GM19023 (cell line): ENCODE results near the gene TMOD2.

Experiments
- ATAC-seq: cut with Tn5 transposase; IDR thresholded peaks from one replicate; pipeline ENCODE4 v1.9.1; 2021; ENCODE audit warnings: mild to moderate bottlenecking, moderate library complexity; ENCODE audit not compliant: unreplicated experiment

TMOD2 gene

GRCh38 chr15:51750792-51751696 lies at the start of gene TMOD2:
TMOD2 (plus strand) TSS chr15:51751597; CDS start chr15:51766442, 14,845 bp downstream.
- ATAC-seq: peak; percentile 71

DNA sequence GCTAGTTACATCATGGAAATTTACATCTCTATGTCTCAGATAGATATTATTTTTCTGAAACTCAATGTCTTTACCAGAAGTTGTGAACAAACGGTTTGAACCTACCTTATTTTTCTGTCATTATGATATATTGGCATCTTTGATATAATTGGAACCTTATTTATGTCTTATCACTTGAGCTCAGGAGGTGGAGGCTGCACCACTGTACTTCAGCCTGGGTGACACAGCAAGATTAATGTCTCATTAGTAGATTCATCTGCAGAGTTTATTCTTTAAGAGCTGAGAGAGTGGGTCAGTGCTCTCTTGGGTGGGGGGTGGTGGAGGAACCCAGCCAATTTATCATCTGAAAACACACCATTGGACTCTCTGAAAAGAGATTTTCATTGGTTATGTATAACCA lies 48.7 kb upstream of the TMOD2 start:
- no peak for ATAC-seq

GRCh38 chr15:51706291-51706690 lies 45.1 kb upstream of the TMOD2 start:
- ATAC-seq: no peak

GRCh38 chr15:51706926-51707608 lies 44.3 kb upstream of the TMOD2 start:
- ATAC-seq: no peak

DNA sequence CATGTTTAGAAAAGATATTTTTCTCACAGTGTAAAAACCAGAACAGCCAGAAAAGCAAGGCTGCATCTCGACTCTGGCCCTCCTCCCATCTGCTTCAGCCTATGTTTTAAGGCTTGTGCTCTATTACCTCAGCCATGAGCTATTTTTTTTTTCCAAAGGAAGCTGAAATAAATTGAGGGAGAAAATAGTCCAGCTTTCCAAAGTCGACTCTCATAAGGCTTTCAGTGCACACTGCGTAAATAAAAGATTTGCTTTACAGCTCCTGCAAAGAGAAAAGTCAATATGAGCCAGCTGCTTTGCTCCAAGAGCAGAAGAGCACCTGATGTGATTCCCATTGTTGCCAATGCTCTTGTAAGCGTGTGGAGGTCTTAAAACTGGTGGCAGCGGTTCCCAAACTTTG lies 43.4 kb upstream of the TMOD2 start:
- no peak for ATAC-seq

- ATAC-seq: no peak
Measured at GRCh38 chr15:51709031-51709430, 42.4 kb upstream of the TMOD2 start.

GRCh38 chr15:51714162-51714561 lies 37.2 kb upstream of the TMOD2 start:
- ATAC-seq: no peak

GRCh38 chr15:51714911-51715310 lies 36.5 kb upstream of the TMOD2 start:
- ATAC-seq: no peak

GRCh38 chr15:51718219-51718618 lies 33.2 kb upstream of the TMOD2 start:
- ATAC-seq: no peak

- ATAC-seq: no peak
Measured at GRCh38 chr15:51718746-51719145, 32.7 kb upstream of the TMOD2 start.

GRCh38 chr15:51720201-51720995 lies 31.0 kb upstream of the TMOD2 start:
- no peak for ATAC-seq

DNA sequence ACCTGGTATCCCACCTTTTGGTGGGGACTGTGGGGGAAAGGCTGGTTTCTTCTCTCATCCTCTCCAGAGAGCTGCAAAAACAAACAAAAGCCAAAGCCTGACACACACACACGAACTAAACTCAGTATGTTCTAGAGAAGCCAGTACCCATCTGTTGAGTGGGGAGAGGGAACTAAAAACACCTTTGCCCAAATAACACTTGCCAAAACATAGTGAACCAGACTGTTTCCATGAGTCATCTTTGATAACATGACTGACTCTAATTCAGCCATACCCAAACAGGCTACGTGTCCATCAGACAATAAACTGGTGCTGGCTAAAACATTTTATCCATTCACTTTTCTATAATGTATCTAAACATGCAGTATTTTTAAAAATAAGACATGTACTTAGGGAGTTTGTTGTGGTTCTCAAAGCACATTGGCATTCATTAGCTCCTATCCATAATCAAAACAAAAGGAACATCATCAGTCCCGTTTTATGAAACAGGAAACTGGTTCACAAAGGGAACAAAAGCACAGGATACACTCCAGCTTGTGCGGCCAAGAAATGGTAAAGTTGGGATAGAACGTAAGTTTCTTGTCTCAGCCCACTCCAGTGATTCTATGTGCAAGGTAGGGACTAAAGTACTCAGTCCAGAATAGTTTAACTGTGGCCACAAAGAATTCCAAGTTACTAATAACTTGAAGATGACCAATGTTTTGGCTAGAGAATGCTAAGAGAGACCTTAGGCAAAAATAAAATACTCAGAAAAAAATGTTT lies 30.0 kb upstream of the TMOD2 start:
- no peak for ATAC-seq

DNA sequence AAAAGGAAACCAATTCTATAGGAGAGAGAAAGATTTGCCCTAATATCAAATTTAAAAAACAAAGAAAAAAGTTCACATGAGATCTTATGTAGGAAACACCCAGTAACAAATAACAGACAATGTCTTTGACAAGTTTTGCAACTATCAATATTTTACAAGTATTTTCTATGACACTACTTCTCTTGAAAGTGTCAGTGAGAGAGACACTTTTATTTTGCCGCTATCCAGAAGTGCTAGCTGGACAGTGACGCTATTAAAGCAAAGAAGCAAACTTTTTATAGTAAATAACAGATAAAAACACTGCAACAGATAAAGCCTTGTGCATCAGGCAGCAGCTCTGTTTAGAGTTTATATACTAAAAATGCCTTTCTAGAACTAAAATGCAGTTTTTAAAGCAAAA lies 27.2 kb upstream of the TMOD2 start:
- ATAC-seq: no peak

DNA sequence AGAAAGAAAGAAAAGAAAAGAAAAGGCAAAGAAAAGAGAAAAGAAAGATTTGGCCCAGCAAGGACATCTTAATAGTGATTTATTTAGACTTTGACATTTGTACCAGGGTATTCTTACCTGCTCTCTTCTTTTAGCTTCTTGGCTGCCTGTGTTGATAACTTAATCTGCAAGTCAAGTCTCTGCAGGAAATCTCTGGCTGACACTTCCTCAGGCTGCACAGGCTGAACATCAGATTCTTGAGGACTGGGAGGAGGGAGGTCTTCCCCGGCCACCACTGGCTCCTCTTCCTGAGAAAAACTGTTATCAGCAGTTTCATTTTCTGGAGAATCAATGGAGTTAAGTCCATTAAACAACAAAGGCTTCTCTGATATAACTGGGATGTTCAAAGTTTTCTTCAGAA lies 26.7 kb upstream of the TMOD2 start:
- ATAC-seq: no peak

DNA sequence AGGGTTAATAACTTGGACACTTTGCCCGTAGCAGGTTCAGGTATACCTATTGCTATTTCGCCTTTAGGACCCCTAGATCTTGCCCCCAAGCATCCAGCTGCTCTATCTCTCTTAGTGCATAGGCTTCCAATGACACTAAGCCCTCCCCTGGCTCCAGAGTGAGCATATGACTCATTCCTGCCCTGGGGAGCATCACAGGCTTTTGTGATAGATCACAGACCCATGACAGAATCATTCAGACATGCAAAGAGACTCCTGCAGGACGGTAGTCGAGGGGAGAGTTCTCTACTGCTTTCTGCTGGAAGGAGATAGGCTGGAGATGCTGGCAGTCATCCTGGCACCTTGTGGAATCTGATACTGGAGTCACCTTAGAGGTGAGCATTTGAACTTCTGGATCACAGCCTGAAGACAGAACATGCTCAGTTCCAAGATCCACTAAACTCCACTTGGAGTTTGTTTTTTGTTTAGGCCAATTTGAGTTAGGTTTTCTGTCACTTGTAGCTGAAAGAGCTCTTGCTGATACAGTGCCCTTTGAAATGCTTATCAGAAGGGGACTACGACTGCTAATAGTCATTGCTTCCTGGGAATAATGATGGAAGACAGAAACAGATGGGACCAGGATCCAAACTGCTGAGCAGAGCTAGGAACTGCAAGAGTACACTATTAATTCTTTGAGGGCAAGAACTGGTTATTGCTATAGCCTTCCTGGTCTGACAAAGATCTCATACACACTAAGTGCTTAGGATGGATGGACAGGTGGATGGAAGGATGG lies 24.9 kb upstream of the TMOD2 start:
- ATAC-seq: peak; percentile 86

DNA sequence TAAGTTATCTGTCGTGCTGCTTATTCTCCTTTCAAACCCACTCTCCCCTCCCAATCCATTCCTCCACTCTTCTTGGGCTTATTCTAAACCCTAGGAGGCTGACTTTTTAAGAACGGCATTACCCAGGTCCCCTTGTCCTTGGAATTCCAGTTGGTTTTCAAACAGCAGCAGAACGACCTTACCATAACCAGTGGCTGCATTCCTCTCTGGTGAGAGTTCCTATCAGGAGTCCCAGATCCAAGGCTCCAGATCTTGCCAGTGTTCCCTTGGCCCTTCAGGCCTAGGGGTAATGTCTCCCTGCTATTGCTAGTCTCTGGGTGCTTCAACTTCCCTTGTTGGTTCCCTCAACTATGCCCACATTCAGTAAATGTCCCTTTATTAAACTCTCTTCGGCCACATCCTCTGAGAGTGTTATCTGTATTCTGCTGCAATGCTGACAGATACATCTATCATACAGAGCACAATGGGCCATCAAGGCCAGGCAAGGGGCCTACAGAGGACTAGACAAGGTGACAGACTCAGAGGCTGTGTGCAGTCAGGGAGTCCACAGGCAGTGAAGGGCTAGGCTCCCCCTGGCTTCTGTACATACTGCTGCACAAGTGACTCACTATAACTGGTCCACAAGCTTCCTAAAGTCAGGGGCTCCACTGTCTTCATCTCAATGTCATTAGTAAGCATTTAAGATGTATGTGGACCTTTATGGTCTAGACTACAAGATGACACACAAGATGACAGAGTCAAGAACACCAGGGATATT lies 24.1 kb upstream of the TMOD2 start:
- no peak for ATAC-seq

- peak; percentile 62 for ATAC-seq
Measured at GRCh38 chr15:51731549-51732267, 19.7 kb upstream of the TMOD2 start.

DNA sequence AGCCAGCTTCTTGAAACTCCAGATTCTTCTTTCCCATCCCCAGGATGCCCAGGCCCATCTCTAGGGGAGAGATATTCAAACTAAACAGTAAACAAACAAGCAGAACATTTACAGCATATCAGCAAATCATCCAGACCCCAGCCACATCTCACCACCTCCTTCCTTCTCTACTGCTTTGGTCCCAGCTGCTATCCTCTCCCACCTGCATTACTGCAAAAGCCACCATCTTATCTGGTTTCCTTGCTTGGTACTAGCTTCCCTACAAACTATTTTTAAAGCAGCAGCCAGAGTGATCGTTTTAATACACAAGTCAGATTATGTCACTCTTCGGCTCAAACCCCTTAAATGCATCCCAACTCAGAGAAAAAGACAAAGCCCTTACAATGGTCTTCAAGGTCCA lies 18.8 kb upstream of the TMOD2 start:
- ATAC-seq: no peak
